NCI-H146 treated with DMSO at 0.1 percent for 48 hours (cell line): ENCODE measurements around the gene SIRT3.

Experiments used
- DNase-seq: peaks from one replicate; lab custom pipeline; 2025; ENCODE audit not compliant: unreplicated experiment; lab: John Stamatoyannopoulos, UW

Gene SIRT3

DNA sequence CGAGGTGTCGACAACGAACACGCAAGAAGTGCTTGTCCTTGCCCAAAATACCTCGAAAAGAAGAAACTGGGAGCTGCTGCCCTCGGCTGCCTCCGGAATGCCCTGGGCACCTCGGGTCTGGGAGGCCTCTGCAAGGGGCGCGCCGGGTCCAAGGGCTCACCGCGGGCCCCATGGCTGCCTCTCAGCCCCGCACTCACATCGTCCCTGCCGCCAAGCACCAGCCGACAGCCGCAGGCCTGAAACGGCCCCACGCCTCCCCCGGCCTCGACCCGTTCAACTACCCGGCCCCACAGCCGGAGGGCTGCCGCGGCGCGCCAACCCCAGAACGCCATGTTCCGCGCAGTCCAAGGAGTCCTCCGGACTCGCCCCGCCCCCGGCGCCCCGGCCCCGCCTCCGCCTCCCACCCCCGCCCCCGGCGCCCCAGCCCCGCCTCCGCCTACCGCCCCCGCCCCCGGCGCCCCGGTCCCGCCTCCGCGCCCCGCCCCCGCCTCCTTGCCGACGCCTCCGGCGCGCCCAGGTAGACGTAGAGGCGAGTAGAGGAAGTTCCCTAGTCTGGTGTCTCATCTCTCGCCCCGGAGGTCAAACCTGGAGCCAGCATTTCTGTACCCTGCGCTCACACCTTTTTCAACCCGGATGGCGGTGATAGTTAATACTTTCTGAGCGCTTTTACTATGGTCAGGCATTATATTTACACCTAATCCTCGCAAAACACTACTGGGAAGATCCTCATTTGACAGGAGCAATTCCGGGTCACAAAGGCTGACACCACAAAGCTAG is at the start of gene SIRT3:
Gene SIRT3 (minus strand): TSS at position 346 of the 777 bp plus-strand sequence. CDS start 14 bp downstream, at position 332.
- peak; percentile 67 for DNase-seq

DNA sequence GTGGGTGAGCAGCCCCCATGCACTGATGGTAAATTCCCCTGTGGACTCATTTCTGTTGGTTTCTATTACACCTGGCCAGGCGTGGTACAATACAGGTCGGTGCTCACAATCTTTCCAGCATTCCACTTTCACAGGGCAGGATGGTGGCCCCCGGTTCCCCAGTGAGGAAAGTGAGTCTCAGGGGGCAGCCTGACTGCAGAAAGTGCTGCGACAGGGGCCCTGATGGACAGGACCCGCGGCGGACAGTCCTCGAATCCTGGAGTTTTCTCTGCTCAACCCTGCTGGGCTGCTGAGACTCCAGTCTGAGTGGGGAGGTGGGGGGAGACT is 49.7 kb upstream of the SIRT3 start:
- no peak for DNase-seq

DNA sequence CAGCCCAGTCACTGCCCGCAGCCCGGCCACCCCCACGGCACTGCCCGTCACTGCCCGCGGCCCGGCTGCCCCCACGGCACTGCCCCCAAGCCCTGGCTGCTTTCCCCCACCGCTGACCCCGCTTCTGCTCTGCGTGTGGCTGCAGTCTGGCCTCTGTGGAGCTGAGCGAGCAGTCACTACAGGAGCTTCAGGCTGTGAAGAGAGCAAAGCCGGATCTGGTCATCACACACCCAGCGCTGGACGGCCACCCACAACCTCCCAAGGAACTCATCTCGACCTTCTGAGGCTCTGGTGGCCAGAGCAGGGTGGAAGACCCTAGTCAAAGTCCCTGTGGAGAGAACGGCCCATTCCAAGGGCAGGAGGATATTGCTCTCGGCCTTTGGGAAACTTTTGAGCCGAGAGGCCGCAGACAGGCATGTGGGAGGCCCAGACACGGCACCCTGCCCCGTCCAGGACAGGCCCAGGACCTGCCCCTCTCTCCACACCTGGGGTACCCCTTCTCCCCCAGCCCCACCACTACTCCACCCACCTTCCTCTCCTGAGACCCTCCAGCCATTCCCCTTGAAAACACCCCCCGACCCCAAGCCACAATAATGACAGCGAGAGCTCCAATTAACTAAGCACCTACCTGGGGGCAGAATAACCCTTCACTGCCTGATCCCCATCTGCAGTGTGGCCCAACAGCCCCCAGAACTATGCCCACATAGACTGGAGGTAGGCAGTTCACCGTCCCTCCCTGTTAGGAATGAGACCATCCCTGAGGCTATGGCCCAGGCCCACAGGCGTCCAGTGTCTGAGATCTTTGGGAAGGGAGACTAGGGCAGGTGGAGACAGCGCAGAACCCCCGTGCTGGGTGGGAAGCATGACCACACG is 49.1 kb upstream of the SIRT3 start:
- no peak for DNase-seq

DNA sequence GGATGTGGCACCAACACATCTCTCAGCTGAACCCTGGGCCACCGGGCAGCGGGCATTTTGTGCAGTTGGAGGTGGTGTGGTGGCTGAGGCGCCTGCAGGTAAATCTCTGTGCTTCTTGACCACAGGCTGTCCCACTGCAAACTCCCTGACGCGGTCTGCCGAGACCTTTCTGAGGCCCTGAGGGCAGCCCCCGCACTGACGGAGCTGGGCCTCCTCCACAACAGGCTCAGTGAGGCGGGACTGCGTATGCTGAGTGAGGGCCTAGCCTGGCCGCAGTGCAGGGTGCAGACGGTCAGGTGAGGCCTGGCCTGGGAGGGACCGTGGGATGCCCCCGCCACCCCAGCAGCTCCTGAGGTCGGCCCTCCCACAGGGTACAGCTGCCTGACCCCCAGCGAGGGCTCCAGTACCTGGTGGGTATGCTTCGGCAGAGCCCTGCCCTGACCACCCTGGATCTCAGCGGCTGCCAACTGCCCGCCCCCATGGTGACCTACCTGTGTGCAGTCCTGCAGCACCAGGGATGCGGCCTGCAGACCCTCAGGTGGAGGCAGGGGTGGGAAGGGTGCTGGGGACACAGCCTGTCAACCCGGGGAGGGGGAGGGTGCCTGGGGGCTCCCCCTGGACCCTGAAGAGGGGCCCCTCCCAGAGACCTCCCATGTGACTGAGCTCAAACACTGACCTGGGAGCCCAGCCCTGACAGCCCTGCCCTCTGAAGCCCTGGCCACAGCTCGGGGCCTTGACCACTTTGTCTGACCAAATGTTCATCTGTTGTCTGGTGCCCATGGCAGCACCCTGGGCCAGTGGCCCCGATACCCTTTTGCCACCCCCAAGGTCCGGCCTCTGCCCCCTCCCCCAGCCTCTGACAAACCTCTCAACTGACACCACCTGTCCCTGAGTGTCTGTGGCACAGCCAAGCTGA is 48.2 kb upstream of the SIRT3 start:
- DNase-seq = no peak

DNA sequence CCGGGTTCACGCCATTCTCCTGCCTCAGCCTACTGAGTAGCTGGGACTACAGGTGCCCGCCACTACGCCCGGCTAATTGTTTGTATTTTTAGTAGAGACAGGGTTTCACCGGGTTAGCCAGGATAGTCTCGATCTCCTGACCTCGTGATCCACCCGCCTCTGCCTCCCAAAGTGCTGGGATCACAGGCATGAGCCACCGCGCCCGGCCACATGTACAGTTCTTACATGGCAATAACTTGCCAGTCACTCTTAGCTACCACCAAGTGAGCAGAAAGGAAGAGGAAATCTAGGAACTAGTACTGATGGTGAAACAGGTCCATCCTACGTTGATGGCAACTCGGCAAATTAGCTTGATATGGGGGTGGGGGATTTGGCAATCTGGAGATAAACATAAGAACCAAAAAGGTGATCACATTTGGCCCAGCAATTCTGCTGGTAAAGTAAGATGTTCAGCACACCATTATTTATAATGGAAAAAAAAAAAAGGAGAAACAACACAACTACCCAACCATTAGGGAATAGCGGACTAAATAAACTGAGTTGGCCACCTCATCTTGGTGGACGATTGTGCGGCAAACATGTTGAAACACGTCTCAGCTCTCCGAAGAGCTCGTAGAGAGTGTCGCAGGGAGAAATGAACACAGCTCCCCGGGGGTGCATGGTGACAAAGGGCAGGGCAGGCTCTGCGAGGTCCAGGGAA is 47.4 kb upstream of the SIRT3 start:
- no peak for DNase-seq

DNA sequence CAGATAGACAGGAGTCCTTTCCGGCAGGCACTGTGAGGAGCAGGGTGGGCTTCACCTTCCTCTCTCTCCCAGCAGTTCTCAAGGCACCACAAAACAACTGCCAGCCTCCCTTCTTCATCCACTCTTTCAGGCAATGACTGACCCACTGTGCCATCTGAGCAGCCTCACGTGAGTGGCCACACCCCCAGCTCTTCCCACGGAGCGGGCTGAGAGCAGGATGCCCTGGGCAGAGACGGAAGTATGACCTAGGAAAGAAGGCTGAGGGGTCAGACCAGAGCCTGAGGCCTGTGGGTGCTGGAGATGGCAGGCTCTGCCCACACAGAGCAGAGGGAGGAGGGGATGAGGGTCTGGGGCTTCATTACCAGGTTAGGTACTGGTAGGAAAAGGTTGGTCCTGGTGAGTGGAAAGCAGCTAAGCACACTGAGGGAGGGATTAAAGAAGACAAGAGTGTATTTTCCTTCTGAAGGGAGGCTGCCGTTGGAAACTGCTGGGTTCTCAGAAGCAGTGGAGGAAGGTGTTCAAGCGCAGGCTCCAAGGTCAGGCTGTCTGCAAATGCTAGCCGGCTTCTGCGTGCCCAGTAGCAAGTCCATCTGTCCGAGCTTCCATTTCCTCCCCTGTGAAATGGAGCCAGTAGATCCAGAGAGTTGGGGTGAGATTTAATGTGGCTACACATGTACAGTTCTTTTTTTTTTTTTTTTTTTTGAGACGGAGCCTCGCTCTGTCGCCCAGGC is 46.7 kb upstream of the SIRT3 start:
- no peak for DNase-seq

DNA sequence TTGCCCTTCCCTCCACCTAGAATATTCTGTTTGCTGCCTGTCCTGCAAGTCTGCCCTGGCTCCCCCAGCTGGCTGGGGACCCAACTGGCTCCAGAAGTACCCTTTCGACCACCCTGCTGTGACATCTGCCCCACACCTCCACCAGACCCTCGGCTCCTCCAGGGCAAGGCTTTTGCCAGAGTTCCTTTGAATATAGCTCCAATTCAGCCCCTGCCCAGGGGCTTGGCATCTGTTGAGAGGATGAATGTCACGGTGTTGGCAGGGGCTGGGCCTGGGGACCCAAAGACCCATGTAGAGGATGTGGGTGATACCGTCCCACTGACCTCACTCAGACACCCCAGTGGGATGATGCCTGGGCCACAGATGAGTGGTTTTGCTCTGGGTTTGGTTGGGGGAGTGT is 46.0 kb upstream of the SIRT3 start:
- DNase-seq = no peak

DNA sequence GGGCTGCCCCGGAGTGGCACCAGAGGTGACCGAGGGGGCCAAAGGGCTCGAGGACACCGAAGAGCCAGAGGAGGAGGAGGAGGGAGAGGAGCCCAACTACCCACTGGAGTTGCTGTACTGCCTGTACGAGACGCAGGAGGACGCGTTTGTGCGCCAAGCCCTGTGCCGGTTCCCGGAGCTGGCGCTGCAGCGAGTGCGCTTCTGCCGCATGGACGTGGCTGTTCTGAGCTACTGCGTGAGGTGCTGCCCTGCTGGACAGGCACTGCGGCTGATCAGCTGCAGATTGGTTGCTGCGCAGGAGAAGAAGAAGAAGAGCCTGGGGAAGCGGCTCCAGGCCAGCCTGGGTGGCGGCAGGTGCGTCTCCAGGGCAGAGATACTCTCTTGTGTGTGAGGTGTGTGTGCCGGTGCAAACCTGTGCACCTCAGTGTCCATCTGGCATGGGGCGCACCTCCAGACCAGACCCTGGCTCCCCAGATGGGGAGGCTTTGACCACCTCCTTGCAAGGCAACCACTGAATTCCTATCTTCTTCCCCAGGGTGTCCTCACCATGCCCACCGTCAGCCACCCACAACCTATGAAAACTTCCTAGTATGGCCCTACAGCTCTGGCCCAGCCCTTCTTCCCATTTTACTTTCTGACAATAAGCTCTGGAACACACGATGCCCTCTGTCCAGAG is 45.5 kb upstream of the SIRT3 start:
- no peak for DNase-seq

DNA sequence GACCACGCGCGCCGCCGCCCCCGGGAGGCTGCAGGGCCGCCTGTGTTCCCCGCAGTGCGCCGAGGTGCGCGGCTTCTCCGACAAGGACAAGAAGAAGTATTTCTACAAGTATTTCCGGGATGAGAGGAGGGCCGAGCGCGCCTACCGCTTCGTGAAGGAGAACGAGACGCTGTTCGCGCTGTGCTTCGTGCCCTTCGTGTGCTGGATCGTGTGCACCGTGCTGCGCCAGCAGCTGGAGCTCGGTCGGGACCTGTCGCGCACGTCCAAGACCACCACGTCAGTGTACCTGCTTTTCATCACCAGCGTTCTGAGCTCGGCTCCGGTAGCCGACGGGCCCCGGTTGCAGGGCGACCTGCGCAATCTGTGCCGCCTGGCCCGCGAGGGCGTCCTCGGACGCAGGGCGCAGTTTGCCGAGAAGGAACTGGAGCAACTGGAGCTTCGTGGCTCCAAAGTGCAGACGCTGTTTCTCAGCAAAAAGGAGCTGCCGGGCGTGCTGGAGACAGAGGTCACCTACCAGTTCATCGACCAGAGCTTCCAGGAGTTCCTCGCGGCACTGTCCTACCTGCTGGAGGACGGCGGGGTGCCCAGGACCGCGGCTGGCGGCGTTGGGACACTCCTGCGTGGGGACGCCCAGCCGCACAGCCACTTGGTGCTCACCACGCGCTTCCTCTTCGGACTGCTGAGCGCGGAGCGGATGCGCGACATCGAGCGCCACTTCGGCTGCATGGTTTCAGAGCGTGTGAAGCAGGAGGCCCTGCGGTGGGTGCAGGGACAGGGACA is 44.8 kb upstream of the SIRT3 start:
- no peak for DNase-seq

DNA sequence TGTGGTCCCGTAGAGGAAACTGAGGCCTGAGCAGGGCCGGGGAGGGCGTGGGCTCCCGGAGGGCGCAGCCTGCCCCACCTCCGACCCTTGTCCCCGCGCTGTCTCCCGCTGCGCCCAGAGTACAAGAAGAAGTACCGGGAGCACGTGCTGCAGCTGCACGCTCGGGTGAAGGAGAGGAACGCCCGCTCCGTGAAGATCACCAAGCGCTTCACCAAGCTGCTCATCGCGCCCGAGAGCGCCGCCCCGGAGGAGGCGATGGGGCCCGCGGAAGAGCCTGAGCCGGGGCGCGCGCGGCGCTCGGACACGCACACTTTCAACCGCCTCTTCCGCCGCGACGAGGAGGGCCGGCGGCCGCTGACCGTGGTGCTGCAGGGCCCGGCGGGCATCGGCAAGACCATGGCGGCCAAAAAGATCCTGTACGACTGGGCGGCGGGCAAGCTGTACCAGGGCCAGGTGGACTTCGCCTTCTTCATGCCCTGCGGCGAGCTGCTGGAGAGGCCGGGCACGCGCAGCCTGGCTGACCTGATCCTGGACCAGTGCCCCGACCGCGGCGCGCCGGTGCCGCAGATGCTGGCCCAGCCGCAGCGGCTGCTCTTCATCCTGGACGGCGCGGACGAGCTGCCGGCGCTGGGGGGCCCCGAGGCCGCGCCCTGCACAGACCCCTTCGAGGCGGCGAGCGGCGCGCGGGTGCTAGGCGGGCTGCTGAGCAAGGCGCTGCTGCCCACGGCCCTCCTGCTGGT is 44.0 kb upstream of the SIRT3 start:
- DNase-seq = no peak

DNA sequence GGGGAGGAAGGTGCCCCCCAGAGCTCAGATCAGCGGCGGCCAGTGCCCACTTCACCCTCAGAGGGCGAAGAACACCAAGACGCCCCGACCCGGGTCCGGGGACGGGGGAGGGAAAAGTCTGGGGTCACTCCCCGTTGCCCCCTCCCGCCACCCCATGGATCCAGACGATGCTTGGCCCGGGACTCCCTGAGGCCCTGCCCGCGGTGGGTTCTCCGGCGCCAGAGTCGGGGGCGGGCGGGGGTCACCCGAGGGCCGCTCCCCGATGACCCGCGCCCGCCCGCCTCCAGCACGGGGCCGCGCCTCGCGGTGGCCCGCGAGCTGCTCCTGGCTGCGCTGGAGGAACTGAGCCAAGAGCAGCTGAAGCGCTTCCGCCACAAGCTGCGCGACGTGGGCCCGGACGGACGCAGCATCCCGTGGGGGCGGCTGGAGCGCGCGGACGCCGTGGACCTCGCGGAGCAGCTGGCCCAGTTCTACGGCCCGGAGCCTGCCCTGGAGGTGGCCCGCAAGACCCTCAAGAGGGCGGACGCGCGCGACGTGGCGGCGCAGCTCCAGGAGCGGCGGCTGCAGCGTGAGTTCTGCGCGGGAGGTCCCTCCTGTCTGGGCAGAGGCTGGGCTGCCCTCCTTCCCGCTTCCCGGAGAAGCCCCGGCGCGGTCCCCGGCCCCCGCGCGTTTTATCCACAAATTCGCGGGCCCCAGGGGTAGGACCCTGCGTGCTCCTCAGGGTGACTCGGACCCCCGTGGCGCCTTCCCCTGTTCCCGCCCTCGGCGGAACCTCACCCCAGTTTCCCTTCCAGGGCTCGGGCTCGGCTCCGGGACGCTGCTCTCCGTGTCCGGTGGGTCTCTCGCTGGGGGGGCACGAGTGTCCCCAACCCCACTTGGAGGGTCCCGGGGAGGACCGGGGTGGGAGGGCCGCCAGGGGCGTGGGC is 43.2 kb upstream of the SIRT3 start:
- no peak for DNase-seq

DNA sequence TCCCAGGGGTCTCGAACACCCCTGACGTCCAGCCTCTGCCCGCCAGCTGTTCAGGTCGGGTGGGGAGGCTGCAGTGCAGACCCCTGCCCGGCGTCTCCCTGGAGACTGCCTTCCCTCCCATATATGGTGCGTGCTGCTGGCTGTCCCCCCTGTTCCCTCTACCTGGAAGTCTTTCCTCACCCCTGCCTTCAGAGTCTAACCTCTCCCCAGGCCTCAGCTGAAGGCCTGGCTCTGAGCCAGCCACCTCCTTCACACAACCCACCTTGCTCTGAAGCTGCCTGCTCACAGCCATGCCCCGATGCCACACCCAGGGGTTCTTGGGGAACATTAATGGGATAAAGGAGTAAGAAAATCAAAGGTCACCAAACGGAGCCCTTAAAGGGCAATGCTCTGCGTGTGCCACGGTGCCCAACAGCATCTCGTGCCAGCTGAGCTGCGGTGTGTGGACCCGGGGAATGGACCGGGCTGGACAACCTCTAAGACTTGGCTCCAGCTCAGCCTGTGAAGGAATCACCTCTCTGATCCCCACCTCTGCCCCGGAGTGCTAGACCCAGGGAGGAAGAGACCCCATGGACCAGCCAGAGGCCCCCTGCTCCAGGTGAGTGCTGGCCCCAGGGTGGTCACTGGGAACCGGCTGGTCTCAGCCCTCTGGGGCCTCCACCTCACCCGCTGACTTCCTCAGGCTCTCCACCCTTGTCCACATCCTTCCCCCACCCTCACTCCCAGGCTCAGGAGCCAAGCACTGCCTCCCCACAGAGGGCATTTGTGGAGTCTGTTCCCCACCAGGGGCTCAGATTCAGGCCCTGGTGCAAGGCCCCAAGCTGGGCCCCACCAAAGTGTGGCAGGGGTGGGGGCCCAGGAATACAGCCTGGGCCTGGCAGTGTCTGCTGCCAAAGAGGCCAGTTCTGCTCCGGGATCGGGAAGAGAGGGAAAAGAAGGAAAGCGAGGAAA is 42.1 kb upstream of the SIRT3 start, which contains the start of gene NLRP6:
Gene NLRP6 (plus strand): TSS at position 407 of the 951 bp plus-strand sequence. CDS start 163 bp downstream, at position 570.
- DNase-seq = no peak

DNA sequence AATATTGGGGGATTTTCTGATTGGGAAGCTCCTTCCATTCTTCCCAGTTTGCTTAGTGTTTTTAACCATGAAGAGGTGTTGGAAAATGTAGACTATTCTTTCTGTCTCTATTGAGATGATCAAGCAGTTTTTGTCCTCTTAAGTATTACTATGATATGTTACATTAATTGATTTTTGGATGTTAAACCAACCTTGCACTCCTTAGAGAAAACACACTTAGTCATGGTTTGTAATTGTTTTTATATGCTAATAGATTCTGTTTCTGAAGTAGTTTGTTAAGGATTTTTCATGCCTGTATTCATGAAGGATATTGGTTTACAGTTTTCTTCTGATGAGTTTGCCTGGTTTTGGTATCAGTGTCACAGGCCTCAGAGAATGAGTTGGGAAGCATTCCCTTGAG is 40.1 kb upstream of the SIRT3 start:
- DNase-seq = no peak

DNA sequence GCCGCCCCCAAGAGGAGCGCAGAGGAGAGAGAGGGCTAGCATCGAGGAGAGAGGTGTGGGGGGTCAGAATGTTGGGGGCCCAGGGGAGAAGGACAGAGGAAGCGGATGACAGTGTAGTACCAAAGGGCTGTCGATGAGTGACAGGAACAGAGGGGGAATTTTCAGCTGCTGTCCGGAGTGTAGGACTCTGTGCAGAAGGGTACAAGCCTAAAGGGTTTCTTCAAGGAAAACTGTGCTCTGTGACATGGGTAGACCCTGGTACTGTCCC is 36.7 kb upstream of the SIRT3 start:
- DNase-seq = no peak

DNA sequence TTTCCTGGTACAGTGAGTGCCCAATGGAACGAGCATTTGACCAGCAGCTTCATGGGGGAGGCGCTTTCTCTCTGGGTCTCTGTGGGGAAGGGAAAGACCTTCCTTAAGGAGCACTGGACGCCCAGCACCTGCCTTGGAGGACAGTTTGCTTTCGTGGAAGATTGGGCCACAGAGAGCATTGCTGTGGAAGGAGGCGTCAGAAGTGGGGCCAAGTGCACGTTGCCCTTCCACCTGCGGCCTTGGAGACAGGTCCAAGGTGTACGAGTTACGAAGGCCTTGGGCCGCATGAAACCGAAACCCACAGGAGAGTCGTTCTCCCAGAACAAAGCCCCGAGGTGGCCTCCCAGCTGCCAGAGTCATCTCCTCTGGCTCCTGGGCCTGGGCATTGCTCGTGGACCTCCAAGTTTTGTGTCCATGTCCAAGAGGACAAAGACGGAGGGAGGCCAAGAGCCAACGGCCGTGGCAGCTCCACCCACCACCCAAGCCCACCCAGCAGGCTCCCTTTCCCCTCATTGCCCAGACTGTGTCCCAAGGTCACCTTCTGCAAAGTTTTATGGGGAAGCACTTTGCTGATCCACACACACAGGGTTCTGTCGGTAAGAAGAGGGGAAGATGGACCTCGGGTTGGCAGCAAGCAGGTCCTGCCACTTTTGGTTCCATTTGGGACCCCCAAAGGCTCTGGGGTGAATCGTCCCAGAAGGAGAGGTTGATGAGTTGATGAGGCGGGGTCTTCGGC is 36.2 kb upstream of the SIRT3 start:
- no peak for DNase-seq
